Mononuclear cell (primary cell): Measurements from ENCODE around the gene KIAA0930. TPM values are rescaled to one million over a fixed set of nuclear protein-coding genes. Genes with fewer than 3 reads are reported as not detected.

ENCODE experiments used
- H3K27me3 ChIP-seq: 2 replicates; pipeline ENCODE4 v1.6.0; 2011; ENCODE audit warnings: low read length, control low read depth; ENCODE audit not compliant: insufficient read depth
- H3K4me1 ChIP-seq: 2 replicates; pipeline ENCODE4 v1.5.1; 2011; ENCODE audit warnings: mild to moderate bottlenecking, low read length, control low read depth; ENCODE audit not compliant: insufficient read depth
- H3K4me3 ChIP-seq: 2 replicates; pipeline ENCODE4 v1.5.1; 2011; ENCODE audit warnings: mild to moderate bottlenecking, low read length, moderate library complexity
- H3K9me3 ChIP-seq: 2 replicates; pipeline ENCODE4 v1.5.1; 2011; ENCODE audit warnings: low read depth, mild to moderate bottlenecking, control low read depth, low read length
- total RNA-seq: library from RNA; depleted of rRNA; stranded (reverse); fragments of >200 nt; gene quantifications from one replicate; pipeline ENCODE4 v1.2.3, GENCODE V29; 2012

KIAA0930 gene
- total RNA-seq, 1 donor, result 20.5 TPM

GRCh38 chr22:45233827-45234226 lies 6.9 kb downstream of the KIAA0930 start:
- H3K27me3 ChIP-seq, result no peaks in the 10 kb centered on the region
- H3K4me1 ChIP-seq, result peaks cover 97% of the 10 kb centered on the region
- no peaks in the 10 kb centered on the region for H3K9me3 ChIP-seq
- H3K4me3 ChIP-seq, result no peak overlapping the region

GRCh38 chr22:45233386-45233785 lies 7.3 kb downstream of the KIAA0930 start:
- Histone ChIP-seq H3K9me3 (no peaks in the 10 kb centered on the region), H3K4me1 (peaks cover 94% of the 10 kb centered on the region), H3K4me3 (no peak overlapping the region), H3K27me3 (no peaks in the 10 kb centered on the region)

GRCh38 chr22:45231293-45231692 lies 9.4 kb downstream of the KIAA0930 start:
- no peaks in the 10 kb centered on the region for H3K27me3 ChIP-seq
- no peaks in the 10 kb centered on the region for H3K9me3 ChIP-seq
- H3K4me1 ChIP-seq, result peaks cover 94% of the 10 kb centered on the region
- no peak overlapping the region for H3K4me3 ChIP-seq

GRCh38 chr22:45230026-45230721 lies 10.5 kb downstream of the KIAA0930 start:
- Histone ChIP-seq H3K9me3 (no peaks in the 10 kb centered on the region), H3K4me1 (peaks cover 94% of the 10 kb centered on the region), H3K4me3 (no peak overlapping the region), H3K27me3 (no peaks in the 10 kb centered on the region)

- Histone ChIP-seq H3K9me3 (no peaks in the 10 kb centered on the region), H3K27me3 (no peaks in the 10 kb centered on the region), H3K4me1 (peaks cover 94% of the 10 kb centered on the region), H3K4me3 (no peak overlapping the region)
Observed at GRCh38 chr22:45229181-45229580, 11.5 kb downstream of the KIAA0930 start.

- Histone ChIP-seq H3K4me3 (no peak overlapping the region), H3K27me3 (no peaks in the 10 kb centered on the region), H3K4me1 (peaks cover 94% of the 10 kb centered on the region), H3K9me3 (no peaks in the 10 kb centered on the region)
Observed at GRCh38 chr22:45228401-45228754, 12.3 kb downstream of the KIAA0930 start.

- no peaks in the 10 kb centered on the region for H3K27me3 ChIP-seq
- no peaks in the 10 kb centered on the region for H3K9me3 ChIP-seq
- peaks cover 94% of the 10 kb centered on the region for H3K4me1 ChIP-seq
- no peak overlapping the region for H3K4me3 ChIP-seq
Observed at GRCh38 chr22:45227645-45228400, 12.9 kb downstream of the KIAA0930 start.

GRCh38 chr22:45226503-45227186 lies 14.0 kb downstream of the KIAA0930 start:
- Histone ChIP-seq H3K4me3 (no peak overlapping the region), H3K4me1 (peaks cover 94% of the 10 kb centered on the region)

GRCh38 chr22:45225732-45226502 lies 14.8 kb downstream of the KIAA0930 start:
- H3K9me3 ChIP-seq, result no peaks in the 10 kb centered on the region
- H3K27me3 ChIP-seq, result no peaks in the 10 kb centered on the region
- H3K4me3 ChIP-seq, result no peak overlapping the region
- H3K4me1 ChIP-seq, result peaks cover 94% of the 10 kb centered on the region

More at GRCh38 chr22:45226503-45227186, 14.0 kb downstream of the KIAA0930 start:
- no peaks in the 10 kb centered on the region for H3K27me3 ChIP-seq
- H3K9me3 ChIP-seq, result no peaks in the 10 kb centered on the region

GRCh38 chr22:45224988-45225731 lies 15.5 kb downstream of the KIAA0930 start:
- Histone ChIP-seq H3K27me3 (no peaks in the 10 kb centered on the region), H3K4me1 (peaks cover 91% of the 10 kb centered on the region), H3K4me3 (no peak overlapping the region), H3K9me3 (no peaks in the 10 kb centered on the region)

GRCh38 chr22:45224331-45224730 lies 16.4 kb downstream of the KIAA0930 start:
- Histone ChIP-seq H3K4me3 (no peak overlapping the region), H3K9me3 (no peaks in the 10 kb centered on the region), H3K27me3 (no peaks in the 10 kb centered on the region), H3K4me1 (peaks cover 86% of the 10 kb centered on the region)

GRCh38 chr22:45223304-45224117 lies 17.2 kb downstream of the KIAA0930 start:
- Histone ChIP-seq H3K27me3 (no peaks in the 10 kb centered on the region), H3K4me1 (peaks cover 92% of the 10 kb centered on the region), H3K4me3 (no peak overlapping the region), H3K9me3 (no peaks in the 10 kb centered on the region)

- H3K4me3 ChIP-seq, result no peak overlapping the region
- H3K27me3 ChIP-seq, result no peaks in the 10 kb centered on the region
- peaks cover 69% of the 10 kb centered on the region for H3K4me1 ChIP-seq
- H3K9me3 ChIP-seq, result no peaks in the 10 kb centered on the region
Observed at GRCh38 chr22:45221201-45221600, 19.5 kb downstream of the KIAA0930 start.
